ENCODE results near the gene EFCAB6.

Gene EFCAB6

GRCh38 chr22:43481568-43482317 lies 330.4 kb downstream of the EFCAB6 start:
- no peak for DNase-seq (ENCODE audit: low read depth)

DNA sequence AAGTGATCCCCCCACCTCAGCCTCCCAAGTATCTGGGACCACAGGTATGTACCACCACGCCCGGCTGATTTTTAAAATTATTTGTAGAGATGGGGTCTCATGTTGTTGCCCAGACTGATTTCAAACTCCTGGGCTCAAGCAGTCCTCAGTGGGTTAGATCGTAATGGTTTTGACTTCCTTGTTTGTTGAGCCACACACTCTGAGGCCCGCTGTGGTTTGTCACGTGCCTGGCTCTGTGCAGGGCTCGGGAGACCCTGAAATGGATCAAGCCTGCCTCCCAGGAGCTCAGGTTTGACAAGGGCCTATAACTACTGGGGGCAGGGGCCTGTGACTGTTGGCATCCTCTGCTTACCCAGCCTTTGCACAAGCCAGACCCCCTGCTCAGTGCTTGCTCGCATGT lies 332.1 kb downstream of the EFCAB6 start:
- DNase-seq (ENCODE audit: low read depth): no peak

DNA sequence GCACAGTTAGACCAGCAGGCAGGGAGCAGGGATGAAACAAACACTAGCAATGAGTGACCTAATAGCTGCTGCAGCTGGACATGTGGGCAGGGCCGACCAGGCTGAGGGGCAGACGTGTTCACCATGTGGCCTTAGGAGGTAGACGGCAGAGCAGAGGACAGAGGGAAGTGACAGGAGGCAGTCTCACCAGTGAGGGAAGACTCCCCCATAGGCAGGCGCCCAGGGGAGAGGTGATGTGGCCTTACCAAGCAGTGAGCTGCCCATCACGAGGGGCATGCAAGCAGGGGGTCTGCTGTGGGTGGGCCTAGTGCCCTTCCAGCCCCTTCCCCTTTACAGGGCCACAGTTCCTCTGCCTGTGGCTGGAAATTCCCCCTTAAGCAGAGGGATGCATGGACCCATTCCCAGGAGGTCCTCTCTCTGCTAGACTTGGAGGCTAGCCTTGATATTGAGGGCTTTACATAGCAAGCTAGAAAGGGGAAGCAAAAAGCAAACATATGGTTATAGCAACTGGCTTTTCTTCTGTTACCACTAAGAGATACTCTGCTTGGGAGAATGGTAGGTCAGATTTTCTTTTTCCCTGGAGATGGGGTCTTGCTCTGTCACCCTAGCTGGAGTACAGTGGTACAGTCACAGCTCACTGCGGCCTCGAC lies 332.7 kb downstream of the EFCAB6 start:
- DNase-seq (ENCODE audit: low read depth): no peak

Measured in T follicular helper cell (primary cell).